TTC549 (cell line): ENCODE data around the gene RAB3D.
"Not testable (repeated sequence)": the region's sequence is repeated elsewhere in the genome, so short reads cannot be mapped to it uniquely, and the experiment has no call there.

ENCODE experiments used
- FAIRE-seq: peaks from 2 replicates; lab custom pipeline; 2012; peaks lifted over from hg19 to GRCh38; lab: Jason Lieb, UNC

Gene RAB3D

DNA sequence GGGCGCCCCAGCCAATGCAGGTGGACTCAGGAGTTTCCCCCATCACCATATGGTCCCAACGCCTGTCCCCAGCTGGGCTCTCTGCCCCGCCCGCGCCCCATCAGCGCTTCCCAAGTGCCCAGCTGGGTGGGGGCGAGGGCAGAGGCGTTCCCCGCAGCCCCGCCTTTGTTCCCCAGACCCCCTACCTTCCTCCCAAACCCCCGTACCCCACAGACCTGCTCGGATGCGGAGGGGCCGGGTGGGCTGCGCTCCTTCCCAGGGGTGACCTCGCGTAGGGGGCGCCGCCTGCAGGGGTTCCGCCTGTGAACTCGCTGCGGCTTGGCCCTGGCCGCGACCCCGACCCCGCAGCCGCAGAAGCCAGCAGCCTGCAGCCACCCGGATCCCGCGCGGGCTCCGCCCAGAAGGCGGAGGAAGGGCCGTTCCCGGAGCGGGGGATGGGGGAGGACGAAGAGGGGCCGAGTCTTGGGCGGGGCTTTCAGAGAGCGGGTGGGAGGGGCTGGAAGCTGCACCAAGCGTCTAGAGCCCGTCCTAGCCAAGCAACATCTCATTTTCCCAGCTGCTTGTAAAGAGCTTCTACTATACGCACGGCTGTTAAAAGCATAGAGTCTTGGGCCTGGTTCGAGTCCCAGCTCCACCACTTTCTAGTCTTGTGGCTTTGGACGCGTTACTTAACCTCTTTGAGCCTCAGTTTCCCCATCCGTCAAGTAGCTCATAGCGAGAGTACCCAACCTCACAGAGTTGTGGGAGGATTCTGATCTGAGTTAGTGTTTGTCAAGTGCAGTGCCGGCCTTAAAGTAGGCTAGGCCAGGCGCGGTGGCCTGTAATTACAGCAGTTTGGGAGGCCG is at the start of gene RAB3D:
RAB3D (minus strand) TSS at position 404 of the 845 bp plus-strand sequence. CDS start 2,258 bp downstream, outside the sequence.
- FAIRE-seq = peak; percentile 29

DNA sequence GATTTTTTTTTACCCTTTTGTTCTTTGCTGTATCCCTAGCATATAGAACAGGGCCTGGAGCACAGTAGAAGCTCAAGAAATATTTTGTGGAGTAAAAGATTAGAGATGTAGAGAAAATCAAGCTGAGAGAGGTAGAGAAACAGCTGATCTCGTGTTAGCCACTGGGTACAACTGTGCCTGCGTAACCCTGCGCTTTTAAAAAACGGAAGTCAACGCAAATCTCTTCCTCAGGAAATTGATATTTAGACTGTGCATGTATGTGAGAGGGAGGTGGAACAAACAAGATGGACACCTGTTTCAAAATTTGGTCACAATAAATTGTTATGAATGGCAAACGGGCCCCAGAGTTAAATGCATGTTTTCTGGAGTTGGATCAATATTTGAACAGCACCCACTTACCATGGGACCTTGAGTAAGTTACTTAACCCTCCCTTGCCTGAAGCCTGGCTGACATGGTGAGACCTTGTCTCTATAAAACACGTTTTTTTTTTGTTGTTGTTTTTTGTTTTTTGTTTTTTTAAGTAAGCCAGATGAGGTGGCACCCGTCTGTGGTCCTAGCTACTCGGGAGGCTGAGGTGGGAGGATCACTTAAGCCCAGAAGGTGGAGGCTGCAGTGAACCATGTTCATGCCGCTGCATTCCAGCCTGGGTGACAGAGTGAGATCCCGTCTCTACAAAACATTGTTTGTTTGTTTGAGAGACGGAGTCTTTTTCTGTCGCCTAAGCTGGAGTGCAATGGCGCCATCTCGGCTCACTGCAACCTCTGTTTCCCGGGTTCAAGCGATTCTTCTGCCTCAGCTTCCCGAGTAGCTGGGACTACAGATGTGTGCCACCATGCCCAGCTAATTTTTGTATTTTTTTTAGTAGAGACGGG is 47.9 kb upstream of the RAB3D start:
- FAIRE-seq = no peak

DNA sequence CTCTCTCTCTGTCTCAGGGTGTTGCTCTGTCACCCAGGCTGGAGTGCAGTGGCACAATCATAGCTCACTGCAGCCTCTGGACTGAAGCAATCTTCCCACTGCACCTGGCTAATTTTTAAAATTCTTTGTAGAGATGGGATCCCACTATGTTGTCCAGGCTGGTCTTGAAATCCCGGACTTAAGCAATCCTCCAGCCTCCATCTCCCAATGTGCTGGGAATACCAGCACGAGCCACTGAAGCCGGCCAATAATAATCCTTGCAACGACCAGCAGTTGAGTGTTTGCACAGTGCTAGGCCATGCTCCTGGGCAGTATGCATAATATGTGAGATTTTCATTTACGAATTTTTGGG is 45.3 kb upstream of the RAB3D start:
- FAIRE-seq = no peak

DNA sequence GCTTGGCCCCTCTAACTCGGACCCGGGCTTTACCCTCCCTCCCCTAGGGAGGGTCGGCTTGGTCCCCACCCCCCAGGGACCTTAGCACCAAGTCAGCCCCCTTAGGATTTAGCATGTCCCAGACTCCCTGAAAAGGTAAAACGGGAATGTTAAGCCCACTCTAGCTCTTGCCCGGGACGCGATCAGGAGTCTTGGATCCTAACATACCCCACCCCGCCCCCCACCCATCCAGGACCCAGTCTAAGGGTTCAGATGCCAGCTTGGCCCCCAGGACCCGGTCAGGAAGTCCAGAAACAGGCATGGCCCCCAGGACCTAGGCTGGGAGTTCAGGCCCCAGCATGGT is 44.2 kb upstream of the RAB3D start:
- no peak for FAIRE-seq

DNA sequence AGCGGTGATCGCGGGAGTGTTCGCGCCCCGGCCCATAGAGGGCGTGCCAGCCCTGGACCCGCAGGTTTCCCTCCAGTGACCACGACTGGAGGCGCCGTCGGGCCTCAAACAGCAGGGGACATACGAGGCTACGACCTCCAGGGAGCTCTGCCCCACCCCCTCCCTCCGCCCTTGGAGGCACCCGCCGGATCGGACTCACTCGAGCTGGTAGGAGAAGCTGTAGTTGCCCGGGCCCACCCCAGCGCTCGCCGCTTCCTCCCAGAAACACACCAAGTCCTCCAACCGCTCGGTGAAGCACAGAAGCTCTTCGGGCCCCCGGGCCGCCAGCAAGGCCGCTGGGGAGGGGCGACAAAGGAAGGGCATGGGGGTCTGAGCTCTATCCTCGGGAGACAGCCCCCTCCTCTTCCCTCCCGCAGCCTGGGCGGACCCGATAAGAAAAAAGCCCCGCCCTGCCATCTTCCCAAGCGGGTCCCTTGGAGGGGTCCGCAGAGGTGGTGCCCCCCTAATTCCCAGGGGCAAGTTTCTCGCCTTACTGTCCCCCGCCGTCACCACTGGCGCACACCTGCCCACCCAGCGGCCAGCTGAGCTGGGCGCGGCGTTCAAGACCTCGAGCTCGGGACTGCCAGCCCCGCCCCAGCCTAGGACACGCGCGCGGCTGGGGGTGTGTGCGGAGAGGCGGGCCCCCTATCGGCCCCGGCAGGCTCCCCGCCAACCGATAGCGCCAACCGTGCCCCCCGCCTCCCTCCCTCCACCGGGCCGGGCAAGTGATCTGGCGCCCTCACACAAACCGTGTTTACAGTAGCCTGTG is 43.6 kb upstream of the RAB3D start:
- no peak for FAIRE-seq

DNA sequence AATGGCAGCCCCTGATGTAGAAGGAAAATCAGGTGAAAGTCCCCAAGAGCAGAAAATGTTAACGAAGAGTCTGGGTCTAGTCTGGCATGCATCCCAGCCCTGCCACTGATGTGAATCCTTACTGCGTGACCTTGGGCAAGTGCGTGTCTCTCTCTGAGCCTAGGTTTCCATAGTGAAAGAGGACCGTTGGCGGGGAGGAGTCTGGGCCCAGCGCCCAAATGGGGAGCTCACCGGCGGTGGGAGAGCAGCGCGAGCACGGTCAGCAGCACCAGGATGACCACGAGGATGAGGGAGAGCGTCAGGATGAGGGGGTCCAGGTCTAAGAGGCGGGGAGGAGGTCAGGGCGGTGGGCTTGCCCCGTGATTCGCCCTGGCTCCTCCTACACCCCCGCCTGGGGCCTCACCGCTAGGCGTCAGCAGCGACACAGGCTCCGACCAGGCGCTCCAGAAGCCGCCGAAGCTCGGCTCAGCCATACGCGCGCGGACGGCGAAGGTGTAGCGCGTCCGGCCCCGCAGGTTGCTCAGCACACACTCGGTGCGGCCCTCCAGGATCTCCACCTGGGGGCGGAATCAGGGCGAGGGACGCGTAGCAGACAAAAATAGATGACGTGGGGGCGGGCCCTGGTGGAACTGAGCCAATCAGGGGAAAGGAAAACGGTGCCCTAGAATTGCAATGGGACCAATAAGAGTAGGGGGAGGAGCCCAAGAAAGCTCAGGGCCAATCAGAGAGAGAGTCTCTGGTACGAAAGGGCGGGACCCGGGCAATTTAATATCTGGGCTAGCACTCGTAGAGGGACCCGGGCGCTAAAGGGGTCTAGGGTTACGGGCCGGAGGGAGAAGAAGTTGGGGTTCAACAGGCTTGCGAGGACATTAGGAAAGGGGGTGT is 41.4 kb upstream of the RAB3D start:
- peak; percentile 53 for FAIRE-seq

GRCh38 chr19:11379857-11380350 is 40.4 kb upstream of the RAB3D start:
- FAIRE-seq = no peak

DNA sequence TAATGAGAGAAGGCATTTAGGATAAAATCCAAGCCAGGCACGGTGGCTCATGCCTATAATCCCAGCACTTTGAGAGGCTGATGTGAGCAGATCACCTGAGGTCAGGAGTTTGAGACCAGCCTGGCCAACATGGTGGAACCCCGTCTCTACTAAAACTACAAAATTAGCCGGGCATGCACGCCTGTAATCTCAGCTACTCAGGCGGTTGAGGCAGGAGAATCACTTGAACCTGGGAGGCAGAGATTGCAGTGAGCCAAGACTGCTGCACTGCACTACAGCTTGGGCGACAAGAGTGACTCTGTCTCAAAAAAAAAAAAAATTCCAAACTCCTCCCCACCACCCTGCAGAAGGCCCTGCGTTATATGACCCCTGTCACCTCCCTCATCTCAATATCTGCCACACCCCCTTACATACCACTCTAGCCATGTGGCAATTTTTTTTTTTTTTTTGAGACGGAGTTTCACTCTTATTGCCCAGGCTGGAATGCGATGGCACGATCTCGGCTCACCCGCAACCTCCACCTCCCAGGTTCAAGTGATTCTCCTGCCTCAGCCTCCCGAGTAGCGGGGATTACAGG is 39.9 kb upstream of the RAB3D start:
- not testable (repeated sequence) for FAIRE-seq

- FAIRE-seq = no peak
These were observed 39.1 kb upstream of the RAB3D start for GRCh38 chr19:11378319-11379189.

DNA sequence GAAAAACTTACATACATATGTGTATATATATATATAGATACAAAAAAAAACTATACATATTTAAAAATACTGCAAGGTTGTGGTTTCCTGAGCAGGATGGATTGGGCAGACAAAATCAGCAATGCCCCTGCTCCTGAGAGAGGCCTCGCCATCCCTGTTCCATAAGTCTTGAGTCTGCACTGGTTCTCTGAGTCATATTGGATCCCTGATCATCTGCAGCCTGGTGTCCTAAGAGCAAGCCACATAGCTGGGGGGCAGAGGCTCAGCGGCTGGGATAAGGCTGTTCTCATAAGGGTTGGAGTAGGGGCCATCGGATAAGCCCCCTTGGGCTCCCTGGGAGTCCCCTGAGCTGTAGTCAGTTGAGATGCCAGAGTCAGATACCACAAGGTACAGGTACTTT is 38.3 kb upstream of the RAB3D start:
- no peak for FAIRE-seq

DNA sequence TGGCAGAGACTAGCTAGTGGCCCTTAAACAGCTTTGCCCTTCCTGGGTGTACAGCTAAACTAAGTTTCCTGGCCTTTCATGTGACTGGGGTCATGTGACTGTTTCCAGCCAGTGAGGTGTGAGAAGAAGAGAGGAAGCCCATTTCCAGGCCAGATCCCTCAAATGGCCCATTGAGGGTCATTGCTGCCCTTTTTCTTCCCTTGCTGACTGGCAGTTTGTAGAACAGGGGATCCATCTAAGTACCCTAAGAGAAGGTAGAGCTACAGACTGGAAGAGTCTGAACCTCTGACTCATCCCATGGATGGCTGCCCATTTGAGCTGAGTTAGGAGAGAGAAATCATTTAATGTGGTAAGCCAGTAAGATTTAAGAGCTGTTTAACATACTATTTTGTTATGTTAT is 37.8 kb upstream of the RAB3D start:
- no peak for FAIRE-seq

DNA sequence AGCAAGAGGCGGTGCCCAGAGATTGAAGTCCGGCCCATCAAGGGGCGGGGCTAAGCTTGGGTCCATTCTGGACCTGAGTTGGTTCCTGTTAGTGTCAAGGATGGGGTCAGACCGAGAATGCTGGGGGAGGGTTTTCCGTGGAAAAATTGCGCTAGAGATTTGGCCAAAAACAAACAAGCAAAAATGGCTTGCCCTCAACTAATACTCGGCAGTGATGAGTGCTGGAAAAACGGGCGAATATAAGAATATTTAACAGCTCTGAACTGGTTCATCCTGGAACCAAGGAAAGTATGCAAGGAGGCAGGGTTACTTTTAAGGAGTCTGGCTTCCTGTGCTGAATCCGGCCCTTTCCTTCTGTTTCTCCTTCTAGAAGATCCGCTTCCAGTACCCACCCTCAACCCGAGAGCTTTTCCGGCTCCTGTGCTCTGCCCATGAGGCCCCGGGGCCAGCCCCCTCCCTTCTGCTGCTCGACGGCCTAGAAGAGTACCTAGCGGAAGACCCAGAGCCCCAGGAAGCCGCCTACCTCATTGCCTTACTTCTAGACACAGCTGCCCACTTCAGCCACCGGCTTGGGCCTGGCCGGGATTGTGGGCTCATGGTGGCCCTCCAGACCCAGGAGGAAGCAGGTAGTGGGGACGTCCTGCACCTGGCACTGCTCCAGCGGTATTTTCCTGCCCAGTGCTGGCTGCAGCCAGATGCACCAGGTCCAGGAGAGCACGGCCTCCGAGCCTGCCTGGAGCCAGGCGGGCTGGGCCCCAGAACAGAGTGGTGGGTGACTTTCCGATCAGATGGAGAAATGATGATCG is 35.9 kb upstream of the RAB3D start:
- no peak for FAIRE-seq

DNA sequence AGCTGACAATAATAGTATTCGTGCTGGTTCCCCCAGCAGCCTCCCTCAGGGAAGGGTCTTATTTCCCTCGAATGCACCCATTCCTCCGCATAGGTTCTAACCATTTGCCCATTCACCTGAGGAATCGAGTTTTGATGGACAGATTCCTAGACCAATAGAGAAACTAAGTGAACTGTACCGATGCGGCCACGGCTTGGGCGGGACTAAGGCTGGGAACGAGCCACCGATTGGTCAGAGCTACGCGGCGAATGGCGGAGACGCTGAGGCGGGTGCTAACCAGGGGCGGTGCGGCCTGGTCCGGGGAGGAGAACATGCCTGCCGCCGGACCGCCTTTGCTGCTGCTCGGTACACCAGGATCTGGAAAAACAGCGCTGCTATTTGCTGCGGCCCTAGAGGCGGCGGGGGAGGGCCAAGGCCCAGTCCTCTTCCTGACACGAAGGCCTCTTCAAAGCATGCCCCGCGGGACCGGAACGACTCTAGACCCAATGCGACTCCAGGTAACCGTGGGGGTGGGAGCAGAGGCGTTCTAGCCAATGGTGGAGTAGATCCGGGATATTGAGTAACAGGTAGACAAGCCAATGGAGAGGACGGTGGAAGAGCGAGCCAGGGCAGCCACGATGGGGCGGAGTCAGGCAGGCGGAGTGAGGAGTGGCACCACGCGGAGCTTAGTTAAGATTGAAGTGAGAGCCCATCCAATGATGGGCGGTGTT is 35.1 kb upstream of the RAB3D start, which contains the start of gene SWSAP1:
SWSAP1 (plus strand) TSS at position 234 of the 710 bp plus-strand sequence; CDS start at position 249, 15 bp downstream.
- peak; percentile 96 for FAIRE-seq

DNA sequence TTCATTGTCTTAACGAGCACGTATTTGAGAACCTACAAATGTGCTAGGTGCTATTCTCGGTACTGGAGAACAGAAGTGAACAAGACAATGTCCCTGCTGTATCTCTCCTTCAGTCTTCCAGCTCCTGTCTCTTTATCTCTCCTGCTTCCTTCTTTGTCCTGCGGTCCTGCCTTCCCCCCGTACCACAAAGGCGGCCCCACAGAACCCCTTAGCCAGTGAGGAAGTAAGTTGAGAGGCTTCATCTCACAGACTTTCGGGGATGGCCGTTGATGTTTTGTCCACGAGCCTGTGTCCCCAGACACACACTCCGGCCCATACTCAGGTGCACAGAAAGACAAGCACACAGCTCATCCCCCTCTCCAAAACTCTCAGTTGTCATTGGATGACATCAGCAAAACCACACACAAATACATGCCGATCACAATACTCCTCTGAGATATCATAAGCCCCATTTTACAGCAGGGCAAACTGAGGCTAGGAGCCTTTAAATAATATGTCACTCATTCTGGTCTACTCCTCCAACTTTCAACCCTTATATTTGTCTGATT is 34.5 kb upstream of the RAB3D start:
- no peak for FAIRE-seq

DNA sequence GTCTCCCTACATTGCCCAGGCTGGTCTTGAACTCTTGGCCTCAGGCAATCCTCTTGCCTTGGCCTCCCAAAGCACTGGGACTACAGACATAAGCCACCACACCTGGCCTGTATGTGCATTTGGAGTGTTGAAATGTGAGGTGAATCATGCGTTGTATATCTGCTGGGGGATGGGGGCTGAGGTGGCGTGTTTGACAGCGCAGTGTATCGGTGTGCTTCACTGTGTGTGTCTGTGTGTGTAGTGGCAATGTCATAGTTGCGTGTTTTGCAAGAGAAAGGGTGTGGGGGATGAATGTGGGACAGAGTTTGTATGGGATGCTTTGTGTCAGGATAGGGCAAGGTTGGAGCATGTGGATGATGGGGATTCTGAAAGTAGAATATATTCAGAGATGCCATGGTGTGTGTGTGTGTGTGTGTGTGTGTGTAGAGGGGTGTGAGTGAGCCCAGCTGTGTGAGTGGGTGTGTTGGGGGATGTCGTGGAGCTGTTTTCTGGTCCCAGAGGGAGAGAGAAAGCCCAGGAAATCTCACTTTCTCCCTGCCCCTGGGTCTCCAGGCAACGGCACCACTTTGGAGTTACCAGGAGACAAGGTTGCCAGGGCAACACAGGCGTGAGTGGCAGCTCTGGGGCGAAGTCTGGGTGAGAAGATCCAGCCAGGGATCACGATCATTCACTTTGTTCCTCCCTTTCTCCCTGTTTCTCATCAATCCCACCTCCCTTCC is 33.9 kb upstream of the RAB3D start:
- no peak for FAIRE-seq

DNA sequence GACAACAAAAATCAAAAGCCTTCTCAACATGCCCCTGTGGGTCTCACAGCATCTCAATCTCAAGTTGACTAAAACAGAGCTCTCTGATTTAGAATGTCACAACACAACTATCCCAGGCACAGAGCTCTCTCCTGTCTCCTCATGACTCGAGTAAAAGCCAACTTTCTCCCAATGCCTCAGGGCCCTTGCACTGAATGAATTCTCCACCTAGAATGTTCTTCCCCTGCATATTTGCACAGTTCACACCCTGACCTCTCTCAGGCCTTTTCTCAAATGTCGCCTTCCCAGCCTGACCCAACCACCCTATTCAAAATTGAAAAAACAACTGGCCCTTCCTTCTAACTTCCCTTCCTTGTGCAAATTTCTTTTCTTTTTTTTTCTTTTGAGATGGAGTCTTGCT is 31.3 kb upstream of the RAB3D start:
- no peak for FAIRE-seq

GRCh38 chr19:11367528-11367927 is 28.1 kb upstream of the RAB3D start:
- no peak for FAIRE-seq
